ENCODE measurements around the gene ELL3.
"Not testable (repeated sequence)": the region's sequence is repeated elsewhere in the genome, so short reads cannot be mapped to it uniquely, and the experiment has no call there.

- not testable (repeated sequence) for TF ChIP-seq CTCF (IDR thresholded peaks at IDR 0.05; ENCODE audit: borderline replicate concordance, extremely low read depth, low read length, poor library complexity, severe bottlenecking); EZH2 (IDR thresholded peaks at IDR 0.05; ENCODE audit: borderline replicate concordance, low read depth, low read length, severe bottlenecking)
Observed at GRCh38 chr15:43746903-43747309, 29.9 kb downstream of the ELL3 start.
